RWPE2 (cell line): ENCODE results near the gene CCDC187.
A peak's percentile ranks its signal among the peaks of the same experiment; 100 is the strongest.

Experiments used
- ATAC-seq: fragments of 200-7000 bp; cut with Tn5 transposase; 3 replicates; pipeline ENCODE4 v1.9.1; 2021; ENCODE audit warnings: low read depth
- DNase-seq: peaks from one replicate; pipeline ENCODE4 v3.0.0-alpha.2; 2020; ENCODE audit warnings: low spot score
- H3K27ac ChIP-seq: fragments of 450-650 bp; 2 replicates; pipeline ENCODE4 v1.5.1; 2017; ENCODE audit warnings: mild to moderate bottlenecking; ENCODE audit not compliant: poor library complexity, severe bottlenecking
- H3K27me3 ChIP-seq: fragments of 250-450 bp; sonication (Bioruptor Pico); 2 replicates; pipeline ENCODE4 v1.5.1; 2021; ENCODE audit warnings: mild to moderate bottlenecking, moderate library complexity; ENCODE audit not compliant: insufficient read depth, poor library complexity, severe bottlenecking
- H3K36me3 ChIP-seq: fragments of 250-450 bp; sonication (Bioruptor Pico); 2 replicates; pipeline ENCODE4 v1.5.1; 2020; ENCODE audit warnings: low read depth, mild to moderate bottlenecking, moderate library complexity
- H3K4me1 ChIP-seq: fragments of 250-450 bp; sonication (Bioruptor Pico); 2 replicates; pipeline ENCODE4 v1.5.1; 2021; ENCODE audit warnings: mild to moderate bottlenecking, moderate library complexity; ENCODE audit not compliant: insufficient read depth, poor library complexity, severe bottlenecking
- H3K4me3 ChIP-seq: fragments of 250-450 bp; sonication (Bioruptor Pico); 2 replicates; pipeline ENCODE4 v1.5.1; 2021; ENCODE audit warnings: mild to moderate bottlenecking, moderate library complexity; ENCODE audit not compliant: severe bottlenecking
- H3K9me3 ChIP-seq: fragments of 250-450 bp; sonication (Bioruptor Pico); 2 replicates; pipeline ENCODE4 v1.5.1; 2021; ENCODE audit warnings: mild to moderate bottlenecking, moderate library complexity; ENCODE audit not compliant: severe bottlenecking
- CTCF ChIP-seq: fragments of 450-650 bp; IDR thresholded peaks from one replicate; pipeline ENCODE4 v1.5.1; 2017; ENCODE audit warnings: mild to moderate bottlenecking, moderate library complexity; ENCODE audit not compliant: poor library complexity, severe bottlenecking

CCDC187 gene

GRCh38 chr9:136244969-136245218 lies 59.0 kb downstream of the CCDC187 start:
- H3K36me3 ChIP-seq = no peaks in the 10 kb centered on the region
- no peaks in the 10 kb centered on the region for H3K27me3 ChIP-seq
- peak overlapping the region; percentile 23 for H3K27ac ChIP-seq
- DNase-seq = no peak
- H3K4me1 ChIP-seq = peaks cover 9% of the 10 kb centered on the region
- peak overlapping the region; percentile 97 for H3K4me3 ChIP-seq
- ATAC-seq = peak; percentile 14; the same call in 2 of the 3 replicates
- TF ChIP-seq CTCF = no peak
- no peaks in the 10 kb centered on the region for H3K9me3 ChIP-seq

GRCh38 chr9:136244122-136244968 lies 59.5 kb downstream of the CCDC187 start:
- no peaks in the 10 kb centered on the region for H3K9me3 ChIP-seq
- H3K4me3 ChIP-seq = peak overlapping the region; percentile 97
- DNase-seq (no peak), ATAC-seq (no peak)
- no peak for TF ChIP-seq CTCF
- H3K4me1 ChIP-seq = peaks cover 9% of the 10 kb centered on the region
- H3K27ac ChIP-seq = no peak overlapping the region
- no peaks in the 10 kb centered on the region for H3K27me3 ChIP-seq
- no peaks in the 10 kb centered on the region for H3K36me3 ChIP-seq

- DNase-seq = no peak
- no peaks in the 10 kb centered on the region for H3K27me3 ChIP-seq
- H3K4me3 ChIP-seq = no peak overlapping the region
- no peak overlapping the region for H3K27ac ChIP-seq
- no peak for ATAC-seq
- peaks cover 9% of the 10 kb centered on the region for H3K4me1 ChIP-seq
- no peaks in the 10 kb centered on the region for H3K36me3 ChIP-seq
- no peaks in the 10 kb centered on the region for H3K9me3 ChIP-seq
- TF ChIP-seq CTCF = no peak
Observed at GRCh38 chr9:136243631-136244030, 60.3 kb downstream of the CCDC187 start.

GRCh38 chr9:136242918-136243525 lies 60.9 kb downstream of the CCDC187 start:
- Histone ChIP-seq H3K27me3 (no peaks in the 10 kb centered on the region), H3K9me3 (no peaks in the 10 kb centered on the region), H3K4me3 (no peak overlapping the region), H3K36me3 (no peaks in the 10 kb centered on the region), H3K4me1 (peaks cover 9% of the 10 kb centered on the region), H3K27ac (no peak overlapping the region)
- DNase-seq (no peak), ATAC-seq (no peak)
- no peak for TF ChIP-seq CTCF

GRCh38 chr9:136242248-136242647 lies 61.6 kb downstream of the CCDC187 start:
- ATAC-seq (no peak), DNase-seq (no peak)
- Histone ChIP-seq H3K9me3 (no peaks in the 10 kb centered on the region), H3K4me3 (no peak overlapping the region), H3K4me1 (peaks cover 9% of the 10 kb centered on the region), H3K27ac (no peak overlapping the region), H3K27me3 (no peaks in the 10 kb centered on the region), H3K36me3 (no peaks in the 10 kb centered on the region)
- no peak for TF ChIP-seq CTCF
